HG02798 (cell line): ENCODE results near the gene HRK.

Experiments
- ATAC-seq: cut with Tn5 transposase; IDR thresholded peaks from one replicate; pipeline ENCODE4 v1.9.1; 2021; ENCODE audit warnings: mild to moderate bottlenecking; ENCODE audit not compliant: unreplicated experiment, poor library complexity

Gene HRK

GRCh38 chr12:116881325-116881876 lies at the start of gene HRK:
HRK (minus strand) TSS chr12:116881441; CDS start chr12:116881307, 134 bp downstream.
- ATAC-seq, result no peak

GRCh38 chr12:116929885-116930284 lies 48.6 kb upstream of the HRK start:
- no peak for ATAC-seq

- no peak for ATAC-seq
Measured at GRCh38 chr12:116928504-116928903, 47.3 kb upstream of the HRK start.

- ATAC-seq, result no peak
Measured at GRCh38 chr12:116927244-116927940, 46.2 kb upstream of the HRK start.

- ATAC-seq, result no peak
Measured at GRCh38 chr12:116926283-116927243, 45.3 kb upstream of the HRK start.

- peak; percentile 58 for ATAC-seq
Measured at GRCh38 chr12:116924558-116925453, 43.6 kb upstream of the HRK start.

GRCh38 chr12:116922194-116922897 lies 41.1 kb upstream of the HRK start:
- ATAC-seq, result peak; percentile 73

- no peak for ATAC-seq
Measured at GRCh38 chr12:116920939-116921338, 39.7 kb upstream of the HRK start.

- ATAC-seq, result no peak
Measured at GRCh38 chr12:116919706-116920485, 38.7 kb upstream of the HRK start.

GRCh38 chr12:116919247-116919661 lies 38.0 kb upstream of the HRK start:
- ATAC-seq, result no peak

GRCh38 chr12:116918464-116918863 lies 37.2 kb upstream of the HRK start:
- no peak for ATAC-seq

- ATAC-seq, result peak; percentile 90
Measured at GRCh38 chr12:116916714-116917114, 35.5 kb upstream of the HRK start.

- no peak for ATAC-seq
Measured at GRCh38 chr12:116916122-116916521, 34.9 kb upstream of the HRK start.

GRCh38 chr12:116915326-116915725 lies 34.1 kb upstream of the HRK start:
- no peak for ATAC-seq

GRCh38 chr12:116910645-116911451 lies 29.6 kb upstream of the HRK start, which contains the start of gene FBXW8:
FBXW8 (plus strand) TSS chr12:116910950; CDS start chr12:116911038, 88 bp downstream.
- ATAC-seq, result peak; percentile 94

GRCh38 chr12:116910280-116910644 lies 29.0 kb upstream of the HRK start:
- ATAC-seq, result no peak

- no peak for ATAC-seq
Measured at GRCh38 chr12:116906285-116906684, 25.0 kb upstream of the HRK start.

GRCh38 chr12:116903818-116904217 lies 22.6 kb upstream of the HRK start:
- no peak for ATAC-seq
